ENCODE data around the gene CTU1.
A peak's percentile ranks its signal among the peaks of the same experiment; 100 is the strongest.
"Not testable (repeated sequence)": the region's sequence is repeated elsewhere in the genome, so short reads cannot be mapped to it uniquely, and the experiment has no call there.

Gene CTU1

DNA sequence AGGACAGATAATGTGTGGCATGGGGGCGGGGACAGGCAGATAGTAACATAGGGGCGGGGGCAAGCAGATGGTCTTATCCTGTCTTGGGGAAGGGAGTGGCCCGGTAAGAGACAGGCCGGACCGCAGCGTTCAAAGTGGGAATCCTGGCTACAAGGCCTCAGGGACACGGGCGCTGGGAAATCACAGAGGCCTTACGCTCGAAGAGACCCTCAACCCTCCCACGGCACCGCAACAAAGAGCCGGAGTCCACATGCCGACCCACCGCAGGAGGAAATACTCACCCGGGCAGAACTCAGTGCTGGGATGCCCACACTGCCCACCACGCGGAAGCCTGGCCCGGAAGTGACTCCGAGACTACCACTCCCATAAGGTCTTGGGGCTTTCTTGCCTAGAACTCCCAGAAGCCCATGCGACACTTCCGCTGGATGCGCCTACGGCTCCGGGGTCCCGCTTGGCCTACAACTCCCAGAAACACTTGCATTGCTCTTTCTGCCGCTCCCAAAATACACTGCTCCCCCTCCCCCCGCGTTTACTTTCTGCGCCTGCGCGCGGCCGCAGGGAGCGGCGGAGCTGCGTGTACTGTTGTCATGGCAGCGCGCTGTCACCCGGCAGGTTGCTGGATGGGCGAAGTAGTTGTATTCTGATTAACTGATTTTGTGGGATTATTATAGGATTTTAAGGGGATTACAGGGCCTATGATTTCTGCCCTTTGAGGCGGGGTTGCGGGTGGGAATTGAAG is at the start of gene CTU1:
TSS of gene CTU1 (minus strand) at position 344 of the 739 bp plus-strand sequence. CDS start 3,840 bp downstream, outside the sequence.
- peak; percentile 98 for DNase-seq

DNA sequence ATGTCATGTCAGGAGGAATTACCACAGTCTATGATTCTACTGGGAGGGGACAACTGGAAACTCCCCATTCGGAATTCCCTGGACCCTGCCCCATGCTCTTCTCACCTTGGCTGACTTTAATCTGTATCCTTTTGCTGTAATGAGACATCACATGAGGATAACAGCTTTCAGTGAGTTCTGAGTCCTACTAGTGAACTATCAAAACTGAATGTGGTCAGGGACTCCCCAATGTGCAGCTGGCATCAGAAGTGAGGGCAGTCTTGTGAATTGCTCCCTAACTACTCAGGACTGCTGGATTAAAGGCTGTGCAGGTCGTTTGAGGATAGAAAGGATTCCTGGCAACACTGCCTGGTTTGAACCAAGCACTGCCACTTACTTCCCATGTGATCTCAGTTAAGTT is 49.1 kb upstream of the CTU1 start:
- DNase-seq: no peak

DNA sequence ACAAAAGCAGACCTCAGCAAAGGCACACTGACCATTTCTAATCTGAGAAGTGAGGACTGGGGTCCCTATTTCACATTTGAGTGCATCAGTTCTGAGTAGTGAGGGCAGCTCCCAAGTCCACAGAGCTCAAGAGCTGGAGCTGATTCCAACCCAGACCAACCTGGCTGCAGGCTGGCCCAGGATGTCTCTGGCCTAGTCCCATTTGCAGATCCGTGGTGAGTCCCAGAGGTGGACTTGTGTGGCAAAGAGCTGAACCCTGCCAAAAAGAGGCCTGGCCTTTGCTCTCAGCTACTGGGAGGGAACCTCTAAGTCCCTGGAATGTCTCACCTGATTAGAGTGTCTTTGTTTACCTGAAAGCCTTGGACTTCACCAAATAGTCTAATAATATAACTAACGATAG is 48.5 kb upstream of the CTU1 start:
- no peak for DNase-seq

DNA sequence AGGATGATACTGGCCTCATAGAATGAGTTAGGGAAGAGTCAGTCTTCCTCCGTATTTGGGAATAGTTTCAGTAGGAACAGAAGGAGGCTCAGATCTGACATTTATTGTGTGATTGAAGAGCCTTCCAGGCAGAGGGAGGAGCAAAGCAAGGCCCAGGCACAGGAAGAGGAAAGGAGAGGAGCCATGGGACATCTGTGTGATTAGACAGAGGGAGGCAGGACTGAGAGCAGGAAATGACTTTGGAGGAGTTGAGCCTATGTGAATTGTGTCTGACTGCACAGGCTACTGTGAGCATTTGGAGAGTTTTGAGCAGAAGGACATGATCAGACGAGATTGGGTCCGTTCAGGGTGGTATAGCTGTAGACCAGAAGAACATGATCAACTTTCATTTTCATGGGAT is 42.4 kb upstream of the CTU1 start:
- no peak for DNase-seq

DNA sequence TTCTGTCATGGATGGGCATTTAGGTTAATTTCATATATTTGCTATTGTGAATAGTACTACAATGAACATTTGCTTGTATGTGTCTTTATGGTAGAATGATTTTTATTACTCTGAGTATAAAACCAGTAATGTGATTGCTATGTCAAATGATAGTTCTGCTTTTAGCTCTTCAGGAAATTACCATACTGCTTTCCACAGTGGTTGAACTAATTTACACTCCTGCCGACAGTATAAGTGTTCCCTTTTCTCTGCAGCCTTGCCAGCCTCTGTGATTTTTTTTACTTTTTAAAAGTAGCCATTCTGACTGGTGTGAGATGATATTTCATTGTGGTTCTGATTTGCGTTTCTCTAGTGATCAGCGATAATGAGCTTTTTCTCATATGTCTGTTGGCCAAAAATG is 40.4 kb upstream of the CTU1 start:
- no peak for DNase-seq

DNA sequence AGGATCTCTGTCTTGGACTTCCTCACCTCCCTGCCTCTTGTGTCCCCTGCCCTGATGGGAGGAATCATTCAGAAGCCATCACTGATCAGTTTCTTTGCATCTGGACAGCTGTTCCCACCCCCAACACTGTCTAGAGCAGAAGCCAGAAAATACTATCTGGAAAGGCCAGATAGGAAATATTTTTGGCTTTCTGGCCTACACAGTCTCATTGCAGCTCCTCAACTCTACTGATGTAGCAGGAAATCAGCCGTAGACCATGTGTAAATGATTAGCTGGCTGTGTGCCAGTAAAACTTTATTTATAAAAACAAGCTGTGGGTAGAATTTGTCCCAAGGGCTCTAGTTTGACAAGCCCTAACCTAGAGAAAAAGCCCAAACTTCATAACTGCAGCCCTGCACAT is 39.5 kb upstream of the CTU1 start:
- no peak for DNase-seq

DNA sequence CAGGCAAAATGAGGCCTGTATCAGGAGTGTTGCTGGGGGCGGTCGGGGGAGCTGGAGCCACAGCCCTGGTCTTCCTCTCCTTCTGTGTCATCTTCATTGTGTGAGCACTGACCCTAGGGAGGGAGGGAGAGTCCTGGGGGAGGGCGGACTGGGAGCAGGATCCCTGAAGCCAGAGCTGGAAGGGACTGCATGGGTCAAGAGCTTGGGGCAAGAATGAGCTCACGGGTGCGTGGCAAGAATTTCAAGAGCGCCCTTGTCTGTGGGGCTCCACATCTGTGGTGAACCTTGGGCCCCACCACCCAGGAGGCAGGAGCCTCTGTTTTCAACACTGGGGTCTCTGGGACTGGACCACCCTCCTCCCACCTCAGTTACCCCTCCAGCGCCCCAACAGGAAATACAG is 38.5 kb upstream of the CTU1 start:
- DNase-seq: no peak

DNA sequence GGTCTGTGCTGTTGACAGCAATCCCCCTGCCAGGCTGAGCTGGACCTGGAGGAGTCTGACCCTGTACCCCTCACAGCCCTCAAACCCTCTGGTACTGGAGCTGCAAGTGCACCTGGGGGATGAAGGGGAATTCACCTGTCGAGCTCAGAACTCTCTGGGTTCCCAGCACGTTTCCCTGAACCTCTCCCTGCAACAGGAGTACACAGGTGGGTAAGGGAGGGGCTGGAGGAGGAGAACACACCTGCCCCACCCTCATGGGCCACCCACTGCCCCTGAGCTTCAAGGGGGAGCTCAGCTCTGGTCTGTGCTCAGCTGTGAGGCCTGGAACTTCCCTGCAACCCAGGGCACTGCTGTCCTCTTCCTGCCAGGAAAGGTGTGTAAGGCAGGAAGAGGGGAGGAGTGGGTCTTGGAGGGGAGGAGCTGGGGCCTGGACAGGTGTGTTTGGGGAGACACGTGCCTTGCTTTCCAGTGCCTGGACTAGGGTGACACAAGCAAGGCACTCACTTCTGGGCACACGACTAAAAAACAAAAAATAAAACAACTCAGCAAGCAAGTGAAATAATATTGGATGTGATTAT is 37.8 kb upstream of the CTU1 start:
- no peak for DNase-seq

DNA sequence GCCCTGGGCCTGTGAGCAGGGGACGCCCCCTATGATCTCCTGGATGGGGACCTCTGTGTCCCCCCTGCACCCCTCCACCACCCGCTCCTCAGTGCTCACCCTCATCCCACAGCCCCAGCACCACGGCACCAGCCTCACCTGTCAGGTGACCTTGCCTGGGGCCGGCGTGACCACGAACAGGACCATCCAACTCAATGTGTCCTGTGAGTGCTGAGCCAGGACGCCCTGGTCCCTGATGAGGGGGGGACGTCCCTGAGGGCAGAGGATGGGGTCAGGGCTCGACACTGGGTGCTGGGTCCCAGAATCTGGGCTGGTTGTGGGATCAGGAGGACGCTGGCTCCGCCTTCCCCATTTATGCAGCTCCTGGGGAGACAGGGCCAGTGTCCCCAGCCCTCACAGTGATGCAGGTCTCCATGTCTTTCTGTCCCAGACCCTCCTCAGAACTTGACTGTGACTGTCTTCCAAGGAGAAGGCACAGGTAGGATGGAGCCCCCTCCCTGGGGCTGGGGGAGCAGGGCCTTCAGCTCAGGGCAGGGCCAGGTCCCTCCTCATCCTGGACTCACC is 36.4 kb upstream of the CTU1 start:
- no peak for DNase-seq

DNA sequence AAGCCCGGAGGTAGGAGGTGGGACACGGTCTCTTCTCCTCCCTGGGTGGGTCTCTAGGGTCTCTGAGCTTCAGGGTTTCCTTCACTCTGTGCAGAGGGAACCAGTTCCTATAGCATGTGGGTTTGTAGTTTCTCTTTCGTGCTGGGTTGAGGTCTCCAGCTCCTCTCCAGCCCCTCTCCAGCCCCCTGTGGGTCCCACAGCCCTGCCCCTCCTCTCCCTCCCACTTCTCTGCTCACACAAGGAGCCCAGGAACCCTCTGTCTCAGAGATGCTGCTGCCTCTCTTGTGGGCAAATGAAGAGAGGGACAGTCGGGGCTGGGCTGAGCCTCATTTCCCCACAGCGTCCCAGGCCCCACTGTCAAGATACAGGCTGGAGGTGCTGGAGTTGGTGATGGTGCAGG is 35.3 kb upstream of the CTU1 start:
- DNase-seq: no peak

DNA sequence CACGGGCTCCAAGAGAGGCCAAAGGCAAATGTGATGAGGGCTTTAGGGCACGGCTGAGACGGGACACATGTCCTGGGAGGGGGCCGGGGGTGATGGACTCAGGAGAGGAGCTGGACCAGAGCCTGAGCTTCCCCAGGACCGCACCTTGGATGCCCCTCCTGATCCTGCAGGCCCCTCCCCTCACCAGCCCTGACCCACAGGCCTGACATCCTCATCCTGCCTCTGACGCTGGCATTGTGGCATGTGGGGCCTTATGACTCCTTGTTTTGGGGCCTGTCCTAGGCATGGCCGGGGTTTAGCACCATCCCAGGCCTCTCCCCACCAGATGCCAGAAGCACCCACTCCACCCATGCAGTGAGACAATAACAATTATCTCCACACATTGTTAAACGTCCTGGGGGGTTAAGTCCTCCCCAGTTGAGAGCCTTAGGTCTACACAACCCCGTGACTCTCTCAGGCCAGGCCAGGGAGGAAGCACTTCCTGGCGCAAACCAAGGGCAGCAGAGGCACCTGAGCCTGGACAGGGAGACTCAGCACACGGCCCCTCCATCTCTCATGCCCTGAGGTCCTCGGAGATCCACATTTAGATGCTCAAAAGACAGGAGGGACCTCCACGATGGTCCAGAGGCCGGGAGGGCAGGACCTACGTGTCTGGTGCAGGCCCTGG is 34.7 kb upstream of the CTU1 start:
- not testable (repeated sequence) for DNase-seq

DNA sequence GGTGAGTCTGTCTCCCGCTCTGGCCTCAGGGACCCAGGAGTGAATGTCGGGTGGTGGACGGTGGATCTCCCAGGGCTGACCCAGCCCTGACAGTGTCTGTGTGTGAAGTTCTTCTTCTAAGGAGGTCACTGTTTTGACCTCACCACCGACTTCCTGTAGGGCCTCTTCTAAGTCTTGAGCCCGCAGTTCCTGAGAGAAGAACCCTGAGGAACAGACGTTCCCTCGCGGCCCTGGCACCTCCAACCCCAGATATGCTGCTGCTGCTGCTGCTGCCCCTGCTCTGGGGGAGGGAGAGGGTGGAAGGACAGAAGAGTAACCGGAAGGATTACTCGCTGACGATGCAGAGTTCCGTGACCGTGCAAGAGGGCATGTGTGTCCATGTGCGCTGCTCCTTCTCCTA is 33.9 kb upstream of the CTU1 start, which contains the start of gene SIGLEC7:
TSS of gene SIGLEC7 (plus strand) at position 183 of the 400 bp plus-strand sequence. CDS start at position 252, 69 bp downstream.
- DNase-seq: no peak

DNA sequence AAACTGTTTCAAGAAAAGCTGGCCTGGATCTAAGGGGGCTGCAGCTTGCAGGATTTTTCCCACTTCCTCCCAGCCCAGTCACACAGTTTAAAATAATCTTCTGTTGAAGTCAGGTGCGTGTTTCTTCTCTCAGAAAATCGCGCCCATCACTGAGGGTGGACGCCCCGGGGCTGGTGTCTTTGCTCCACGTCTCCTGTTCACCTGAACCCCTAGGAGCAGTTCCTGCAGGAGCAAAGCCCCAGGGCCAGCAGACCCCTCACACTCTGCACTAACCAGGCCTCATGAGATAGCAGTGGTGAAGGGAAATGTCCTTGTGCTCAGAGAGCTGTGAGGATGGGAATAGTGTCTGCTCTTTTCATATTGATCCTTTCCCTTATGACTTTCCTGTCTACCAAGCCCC is 33.0 kb upstream of the CTU1 start:
- DNase-seq: no peak

DNA sequence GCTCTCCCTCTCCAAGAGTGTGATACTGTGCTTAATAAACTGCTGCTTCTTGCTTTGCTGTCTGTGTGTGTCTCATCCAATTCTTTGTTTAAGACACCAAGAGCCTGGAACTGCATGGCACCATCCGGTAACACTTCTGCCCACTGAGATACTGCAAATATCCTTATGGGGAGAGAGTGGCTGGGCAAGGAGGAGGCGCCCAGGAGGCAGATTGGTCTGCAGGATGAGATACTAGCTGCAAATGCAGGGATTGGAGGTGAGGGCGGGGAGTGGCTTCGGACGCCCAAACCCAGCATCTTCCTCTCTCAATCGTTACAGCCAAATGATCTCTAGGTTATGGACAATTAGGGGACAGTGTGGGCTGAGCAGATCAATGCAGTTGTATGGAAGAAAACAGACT is 32.2 kb upstream of the CTU1 start:
- no peak for DNase-seq

DNA sequence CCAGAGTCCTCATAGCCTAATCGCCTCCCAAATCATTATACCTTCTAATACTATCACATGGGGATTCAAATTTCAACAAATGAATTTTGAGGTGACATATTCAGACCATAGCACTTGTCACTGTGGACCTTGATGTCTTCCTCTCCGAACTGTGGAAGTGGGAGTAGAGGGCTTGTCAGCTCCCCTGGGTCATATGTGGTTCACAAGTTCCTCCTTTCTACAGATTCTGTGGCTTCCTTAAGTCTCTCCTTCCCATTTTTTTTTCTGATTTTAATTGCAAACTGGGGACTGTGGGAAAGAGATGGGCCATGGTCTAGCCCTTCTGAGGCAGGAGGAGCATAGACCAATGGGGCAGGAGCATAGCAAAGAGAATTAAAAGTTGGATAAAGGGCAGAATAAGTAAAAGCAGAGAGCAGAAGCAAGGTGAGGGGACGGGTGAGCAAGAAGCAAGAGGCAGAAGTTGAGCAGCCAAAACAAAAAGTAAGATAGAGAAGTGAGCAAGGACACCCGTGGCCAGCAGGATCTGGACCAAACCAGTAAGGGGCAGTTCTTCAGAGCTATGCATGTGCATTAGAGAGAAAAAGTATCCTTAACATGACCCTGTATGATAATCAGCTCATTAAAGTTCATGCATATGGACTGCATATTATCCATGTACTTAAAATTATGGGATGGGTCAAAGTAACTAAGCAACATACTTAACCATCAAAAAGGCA is 31.2 kb upstream of the CTU1 start:
- DNase-seq: no peak

DNA sequence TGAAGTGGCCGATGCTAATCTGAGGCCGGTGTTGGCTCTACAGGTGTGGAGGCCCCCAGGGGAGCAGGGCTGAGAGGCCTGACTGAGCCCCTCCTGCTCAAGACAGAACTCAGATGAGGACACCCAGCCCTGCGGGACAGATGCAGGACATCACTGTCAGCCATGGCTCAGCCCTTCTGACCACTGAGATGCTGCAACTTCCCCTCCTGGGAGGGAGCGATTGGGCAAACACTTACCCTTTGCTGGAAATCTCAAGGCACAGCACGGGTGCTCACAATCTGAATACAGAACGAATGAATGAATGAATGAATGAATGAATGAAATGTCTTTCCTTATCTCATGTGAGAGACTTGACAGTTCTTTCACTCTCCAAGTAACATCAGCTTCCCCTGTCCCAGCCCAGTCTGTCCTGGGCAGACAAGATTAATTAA is 30.4 kb upstream of the CTU1 start:
- no peak for DNase-seq

DNA sequence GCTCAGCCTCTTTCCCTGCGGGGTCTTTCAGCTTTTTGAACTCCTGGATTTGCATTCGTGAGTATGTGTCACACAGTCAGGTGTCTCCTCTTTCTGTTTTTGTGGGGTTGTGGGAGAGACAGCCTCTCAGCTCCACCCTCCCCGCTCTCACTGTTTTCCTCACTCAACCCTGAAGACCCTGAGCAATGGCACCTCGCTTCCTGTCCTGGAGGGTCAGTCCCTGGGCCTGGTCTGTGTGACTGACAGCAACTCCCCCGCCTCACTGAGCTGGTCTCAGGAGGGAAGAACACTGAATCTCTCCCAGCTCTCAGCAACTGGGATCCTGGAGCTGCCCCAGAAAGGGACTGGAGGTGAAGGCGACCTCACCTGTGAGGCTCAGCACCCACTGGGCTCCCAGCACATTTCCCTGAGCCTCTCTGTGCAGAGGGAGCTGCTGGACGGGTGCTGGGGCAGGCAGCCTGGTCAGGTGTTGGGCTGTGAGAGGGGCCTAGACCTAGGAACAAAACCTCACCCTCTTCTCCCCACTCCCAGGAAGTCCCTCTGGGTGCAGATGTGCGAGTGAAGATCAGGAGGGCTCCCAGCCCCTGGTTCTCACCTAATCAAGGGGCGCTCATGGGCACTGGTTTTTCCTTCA is 29.7 kb upstream of the CTU1 start:
- DNase-seq: no peak

DNA sequence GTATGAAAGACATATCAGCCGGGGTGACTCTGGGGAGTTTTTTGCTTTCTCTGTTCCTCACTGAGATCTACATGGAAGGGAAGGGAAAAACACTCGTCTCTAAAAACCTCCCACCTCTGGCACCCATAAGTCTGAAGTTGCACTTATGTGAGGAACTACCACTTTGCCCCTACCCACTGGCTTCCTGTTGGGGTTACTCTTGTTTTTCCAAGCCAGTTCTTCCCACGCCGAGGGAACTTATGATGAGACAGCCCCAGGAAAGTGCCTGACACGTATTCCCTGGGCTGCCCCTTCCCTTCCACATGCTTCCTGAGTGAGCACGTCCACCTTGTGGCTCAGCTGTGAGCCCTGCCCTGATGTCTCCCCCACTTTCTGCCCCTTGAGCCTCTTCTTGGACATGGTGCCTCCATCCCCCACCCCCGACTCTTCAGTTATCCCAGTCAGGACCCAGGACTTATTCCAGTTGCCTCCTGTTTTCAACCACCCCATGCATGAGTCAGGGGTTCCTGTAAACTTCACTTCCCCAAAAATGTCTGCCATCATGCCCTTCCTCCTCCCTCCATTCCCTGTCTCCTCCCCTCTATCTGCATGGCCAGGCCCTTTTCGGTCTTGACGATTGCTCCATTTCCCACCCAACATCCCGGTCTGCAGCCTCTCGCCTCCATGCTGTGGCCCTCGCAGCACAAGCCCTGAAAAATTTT is 28.8 kb upstream of the CTU1 start:
- no peak for DNase-seq

DNA sequence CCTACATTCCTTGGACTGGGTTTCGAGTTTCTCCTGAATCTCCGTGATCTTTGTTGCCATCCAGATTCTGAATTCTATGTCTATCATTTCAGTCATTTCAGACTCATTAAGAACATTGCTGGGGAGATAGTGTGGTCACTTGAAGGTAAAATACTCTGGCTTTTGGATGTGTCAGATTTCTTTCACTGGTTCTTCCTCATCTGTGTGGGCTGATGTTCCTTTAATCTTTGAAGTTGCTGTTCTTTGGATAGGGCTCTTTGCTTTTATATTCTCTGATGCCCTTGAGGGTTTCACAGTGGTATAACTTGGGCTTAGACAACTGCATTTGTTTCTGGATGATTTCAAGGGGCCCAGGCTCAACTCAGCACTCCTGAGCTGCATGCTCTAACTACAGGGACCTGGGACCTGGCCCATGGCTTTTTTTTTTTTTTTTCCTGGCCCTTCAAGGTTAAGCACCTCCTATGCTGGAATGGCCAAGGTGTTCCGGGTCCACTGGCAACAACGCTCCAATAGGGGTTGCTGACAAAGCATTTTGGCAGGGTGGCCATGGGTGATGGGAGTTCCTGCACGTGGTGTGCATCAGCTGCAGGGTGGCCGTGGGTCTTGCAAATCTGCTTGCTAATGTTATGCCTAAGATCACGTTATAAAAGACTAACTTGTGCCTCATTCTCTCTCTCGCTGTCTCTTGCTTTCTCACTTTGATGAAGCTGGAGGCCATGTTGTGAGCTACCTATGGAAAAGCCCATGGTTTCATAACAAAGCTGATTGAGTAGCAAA is 28.0 kb upstream of the CTU1 start:
- no peak for DNase-seq

DNA sequence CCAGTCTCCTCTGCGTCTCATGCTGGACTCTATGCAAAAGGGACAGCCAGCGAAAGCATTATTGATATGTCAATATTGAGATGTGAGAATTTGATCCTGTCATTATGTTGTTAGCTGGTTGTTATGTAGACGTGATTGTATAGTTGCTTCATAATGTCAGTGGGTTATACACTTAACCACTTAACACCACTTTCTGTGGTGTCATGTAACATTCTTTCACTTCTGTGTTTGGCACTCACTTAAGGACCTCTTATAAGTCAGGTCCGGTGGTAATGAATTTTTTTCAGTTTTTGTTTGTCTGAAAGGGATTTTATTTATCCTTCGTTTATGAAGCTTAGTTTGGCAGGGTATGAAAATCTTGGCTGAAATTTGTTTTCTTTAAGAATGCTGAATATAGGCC is 26.8 kb upstream of the CTU1 start:
- no peak for DNase-seq
